Measurements from ENCODE around the gene CGNL1.

The CGNL1 gene

GRCh38 chr15:57526615-57527014 is 150.3 kb downstream of the CGNL1 start:
- Histone ChIP-seq H3K27me3 (no peaks in the 10 kb centered on the region), H3K4me3 (ENCODE audit: low read depth, low read length) (no peak overlapping the region), H3K9me3 (no peaks in the 10 kb centered on the region), H3K36me3 (no peaks in the 10 kb centered on the region), H3K4me1 (no peaks in the 10 kb centered on the region)
- no peak for TF ChIP-seq CTCF (IDR thresholded peaks at IDR 0.05; ENCODE audit: low read depth, low read length)
- no peak for DNase-seq

- Histone ChIP-seq H3K9me3 (no peaks in the 10 kb centered on the region), H3K36me3 (no peaks in the 10 kb centered on the region), H3K27me3 (no peaks in the 10 kb centered on the region), H3K4me3 (ENCODE audit: low read depth, low read length) (no peak overlapping the region), H3K4me1 (no peaks in the 10 kb centered on the region)
- peak; percentile 56 for DNase-seq
- TF ChIP-seq CTCF (IDR thresholded peaks at IDR 0.05; ENCODE audit: low read depth, low read length) = peak; percentile 72
Measured at GRCh38 chr15:57527382-57528091, 151.2 kb downstream of the CGNL1 start.

- Histone ChIP-seq H3K4me1 (0 out of 2 replicates have a peak, but pooled peaks cover 7% of the 10 kb centered on the region), H3K4me3 (ENCODE audit: low read depth, low read length) (no peak overlapping the region), H3K9me3 (no peaks in the 10 kb centered on the region), H3K27me3 (no peaks in the 10 kb centered on the region), H3K36me3 (no peaks in the 10 kb centered on the region)
- no peak for DNase-seq
- TF ChIP-seq CTCF (IDR thresholded peaks at IDR 0.05; ENCODE audit: low read depth, low read length) = no peak
Measured at GRCh38 chr15:57528940-57529565, 152.7 kb downstream of the CGNL1 start.

GRCh38 chr15:57529748-57530147 is 153.4 kb downstream of the CGNL1 start:
- no peaks in the 10 kb centered on the region for H3K36me3 ChIP-seq

GRCh38 chr15:57532731-57533447 is 156.6 kb downstream of the CGNL1 start:
- Histone ChIP-seq H3K36me3 (no peaks in the 10 kb centered on the region), H3K4me1 (peaks cover 16% of the 10 kb centered on the region), H3K4me3 (ENCODE audit: low read depth, low read length) (no peak overlapping the region), H3K9me3 (no peaks in the 10 kb centered on the region), H3K27me3 (no peaks in the 10 kb centered on the region)
- no peak for TF ChIP-seq CTCF (IDR thresholded peaks at IDR 0.05; ENCODE audit: low read depth, low read length)
- no peak for DNase-seq

More at GRCh38 chr15:57529748-57530147, 153.4 kb downstream of the CGNL1 start:
- H3K4me1 ChIP-seq = 0 out of 2 replicates have a peak, but pooled peaks cover 7% of the 10 kb centered on the region
- TF ChIP-seq CTCF (IDR thresholded peaks at IDR 0.05; ENCODE audit: low read depth, low read length) = no peak
- no peaks in the 10 kb centered on the region for H3K27me3 ChIP-seq
- no peak overlapping the region for H3K4me3 ChIP-seq (ENCODE audit: low read depth, low read length)
- no peak for DNase-seq
- H3K9me3 ChIP-seq = no peaks in the 10 kb centered on the region
